SK-N-SH treated with all-trans-retinoic acid at 6 μM for 48 hours (cell line): ENCODE data around the gene SNUPN.

Source experiments
- CSRNP3 ChIP-seq: fragments of 250-450 bp; sonication (Bioruptor Pico); IDR thresholded peaks from 2 replicates; pipeline ENCODE4 v1.5.1; 2021; ENCODE audit warnings: mild to moderate bottlenecking, moderate library complexity
- ESRRG ChIP-seq: fragments of 250-450 bp; sonication (Bioruptor Pico); IDR thresholded peaks from 2 replicates; pipeline ENCODE4 v1.6.1; 2021; ENCODE audit warnings: mild to moderate bottlenecking
- GLIS3 ChIP-seq: fragments of 250-450 bp; sonication (Bioruptor Pico); IDR thresholded peaks from 2 replicates; pipeline ENCODE4 v1.5.0; 2020; ENCODE audit warnings: mild to moderate bottlenecking, moderate library complexity
- ISL1 ChIP-seq: fragments of 250-450 bp; sonication (Bioruptor Pico); IDR thresholded peaks from 2 replicates; pipeline ENCODE4 v2.1.2; 2022; ENCODE audit warnings: mild to moderate bottlenecking, moderate library complexity
- PATZ1 ChIP-seq: fragments of 250-450 bp; sonication (Bioruptor Pico); IDR thresholded peaks from 2 replicates; pipeline ENCODE4 v1.8.0; 2020; ENCODE audit warnings: mild to moderate bottlenecking, moderate library complexity, borderline replicate concordance
- RARB ChIP-seq: fragments of 250-450 bp; sonication (Bioruptor Pico); IDR thresholded peaks from 2 replicates; pipeline ENCODE4 v1.8.0; 2021; ENCODE audit warnings: mild to moderate bottlenecking, moderate library complexity
- ZFP3 ChIP-seq: fragments of 250-450 bp; sonication (Bioruptor Pico); IDR thresholded peaks from 2 replicates; pipeline ENCODE4 v1.5.0; 2020; ENCODE audit warnings: mild to moderate bottlenecking, moderate library complexity
- ZFP30 ChIP-seq: fragments of 450-650 bp; formaldehyde crosslinking; IDR thresholded peaks from 2 replicates; pipeline ENCODE4 v1.5.0; 2022; ENCODE audit warnings: mild to moderate bottlenecking, moderate library complexity

- TF ChIP-seq PATZ1 (CRISPR knock-in tag) = no peak
- TF ChIP-seq RARB (CRISPR knock-in tag) = no peak
- TF ChIP-seq ZFP3 (CRISPR knock-in tag) = no peak
- no peak for TF ChIP-seq CSRNP3 (CRISPR knock-in tag)
- TF ChIP-seq ZFP30 (CRISPR knock-in tag) = no peak
- no peak for TF ChIP-seq ESRRG
- no peak for TF ChIP-seq ISL1 (CRISPR knock-in tag)
- no peak for TF ChIP-seq GLIS3 (CRISPR knock-in tag)
Measured at GRCh38 chr15:75606711-75607699, 18.5 kb downstream of the SNUPN start.
